K562 (cell line): ENCODE results near the gene ADGRB3. TPM values are rescaled to one million over a fixed set of nuclear protein-coding genes. Genes with fewer than 3 reads are reported as not detected.

ENCODE experiments used
- ATAC-seq: fragments of 200-7000 bp; cut with Tn5 transposase; 3 replicates; pipeline ENCODE4 v1.9.1; 2020; ENCODE audit warnings: moderate library complexity
- BruUV-seq: library from RNA; stranded (reverse); fragments of 400-500 nt; replicated peaks from 2 replicates; lab custom pipeline; 2021; lab: Mats Ljungman, UMichigan
- CTCF ChIA-PET: fragments of 300-600 bp; formaldehyde crosslinking; extraction: SDS; loops from one replicate; lab custom pipeline; 2021; ENCODE audit warnings: low intra/inter-chr PET ratio; lab: Yijun Ruan, JAX
- POLR2A ChIA-PET: fragments of 300-600, 350-650 bp; sonication (Branson Sonifier 250); formaldehyde crosslinking; extraction: SDS; loops from one replicate; lab custom pipeline; 2021; ENCODE audit warnings: antibody characterized with exemption, inconsistent platforms; lab: Yijun Ruan, JAX
- DNase-seq, 4 experiments: peaks; one replicate each; pipeline versions ENCODE4 v3.0.0 to v3.0.0-alpha.2; 2011 to 2018; ENCODE audit warnings: low spot score in 3 of 4, mixed read lengths in 3 of 4; ENCODE audit errors: extremely low read depth in 1 of 4
- FAIRE-seq: peaks from 2 replicates; lab custom pipeline; 2011; peaks lifted over from hg19 to GRCh38; lab: Jason Lieb, UNC
- H2AFZ ChIP-seq: 2 replicates; pipeline ENCODE4 v1.6.0; 2011; ENCODE audit warnings: low read depth, low read length, control low read depth, inconsistent platforms
- H3K27ac ChIP-seq: fragments of 200-600 bp; 3 replicates; pipeline ENCODE4 v1.8.0; 2011; ENCODE audit warnings: low read depth, mild to moderate bottlenecking, control low read depth, inconsistent platforms, low read length, moderate library complexity, mixed read lengths; ENCODE audit errors: extremely low read depth
- H3K27me3 ChIP-seq, 2 experiments: fragments of 300-600 bp in 1 of 2; 2 replicates in 1 of 2; 3 replicates in 1 of 2; pipeline versions ENCODE4 v1.6.0 to v1.8.0; 2011; ENCODE audit warnings: inconsistent platforms in 2 of 2, low read length in 2 of 2, mild to moderate bottlenecking in 1 of 2, mixed read lengths in 1 of 2, moderate library complexity in 1 of 2; ENCODE audit not compliant: control insufficient read depth in 2 of 2, insufficient read depth in 2 of 2
- H3K36me3 ChIP-seq: fragments of 300-600 bp; 3 replicates; pipeline ENCODE4 v1.8.0; 2011; ENCODE audit warnings: mild to moderate bottlenecking, low read length, inconsistent platforms; ENCODE audit not compliant: control insufficient read depth, insufficient read depth
- H3K4me1 ChIP-seq, 2 experiments: fragments of 200-600 bp in 1 of 2; replicated peaks in 1 of 2; 2 replicates in 1 of 2; 3 replicates in 1 of 2; pipeline versions ENCODE4 v1.5.1 to v1.8.0; 2011; ENCODE audit warnings: inconsistent platforms in 2 of 2, low read length in 2 of 2, mild to moderate bottlenecking in 1 of 2, mixed read lengths in 1 of 2, moderate library complexity in 1 of 2; ENCODE audit not compliant: control insufficient read depth in 2 of 2, insufficient read depth in 2 of 2
- H3K4me2 ChIP-seq: 2 replicates; pipeline ENCODE4 v1.6.1; 2011; ENCODE audit warnings: low read length, control low read depth, inconsistent platforms, mixed read lengths; ENCODE audit not compliant: insufficient read depth
- H3K4me3 ChIP-seq: fragments of 200-600 bp; sonication (generic), shearing (Covaris generic); 2 replicates; pipeline ENCODE4 v1.5.1; 2016; ENCODE audit warnings: control low read depth, inconsistent platforms
- H3K79me2 ChIP-seq: fragments of 200-600 bp; 3 replicates; pipeline ENCODE4 v1.8.0; 2011; ENCODE audit warnings: low read length, inconsistent platforms; ENCODE audit not compliant: control insufficient read depth, insufficient read depth
- H3K9ac ChIP-seq, 2 experiments: 2 replicates each; pipeline versions ENCODE4 v1.6.0 to v1.6.1; 2011; ENCODE audit warnings: low read depth in 2 of 2, low read length in 2 of 2, control low read depth in 1 of 2, inconsistent platforms in 1 of 2, mild to moderate bottlenecking in 1 of 2, mixed read lengths in 1 of 2; ENCODE audit not compliant: insufficient read depth in 1 of 2
- H3K9me1 ChIP-seq: one replicate; pipeline ENCODE4 v1.6.0; 2011; ENCODE audit warnings: inconsistent platforms, mild to moderate bottlenecking, low read length, moderate library complexity; ENCODE audit not compliant: control insufficient read depth, insufficient read depth
- H3K9me3 ChIP-seq: replicated peaks from 2 replicates; pipeline ENCODE4 v1.5.1; 2011; ENCODE audit warnings: low read depth, low read length, inconsistent platforms; ENCODE audit not compliant: control insufficient read depth, insufficient read depth
- H4K20me1 ChIP-seq: replicated peaks from 2 replicates; pipeline ENCODE4 v1.6.1; 2011; ENCODE audit warnings: low read length, inconsistent platforms, mixed read lengths; ENCODE audit not compliant: control insufficient read depth, insufficient read depth
- BACH1 ChIP-seq: fragments of 200-800 bp; sonication (Bioruptor generic); IDR thresholded peaks from 2 replicates; pipeline ENCODE4 v1.6.1; 2016; ENCODE audit warnings: missing genetic modification characterization, missing compliant biosample characterization
- EHMT2 ChIP-seq: fragments of 450-650 bp; IDR thresholded peaks from 2 replicates; pipeline ENCODE4 v1.6.1; 2018; ENCODE audit warnings: antibody characterized with exemption
- FOSL1 ChIP-seq: fragments of 200-800 bp; sonication (Bioruptor generic); conservative IDR thresholded peaks from 2 replicates; pipeline ENCODE4 v1.6.1; 2016; ENCODE audit warnings: missing genetic modification characterization, missing compliant biosample characterization
- GTF2E2 ChIP-seq: fragments of 200-800 bp; sonication (Bioruptor generic); IDR thresholded peaks from 2 replicates; pipeline ENCODE4 v1.6.1; 2016; ENCODE audit warnings: missing genetic modification characterization, missing compliant biosample characterization
- KAT2B ChIP-seq: IDR thresholded peaks from one replicate; pipeline ENCODE4 v1.6.1; 2012; ENCODE audit warnings: low read depth, mild to moderate bottlenecking, control low read depth, inconsistent platforms, low read length, moderate library complexity
- NFRKB ChIP-seq: fragments of 450-650 bp; IDR thresholded peaks from 2 replicates; pipeline ENCODE4 v1.6.1; 2016; ENCODE audit warnings: low read depth
- NFXL1 ChIP-seq: fragments of 450-650 bp; formaldehyde crosslinking; IDR thresholded peaks from 2 replicates; pipeline ENCODE4 v1.4.0; 2021; ENCODE audit warnings: mild to moderate bottlenecking
- NR2C2 ChIP-seq, 2 experiments: fragments of 200-800 bp in 1 of 2; sonication (Bioruptor generic) in 1 of 2; sonication (generic) in 1 of 2; formaldehyde crosslinking in 1 of 2; IDR thresholded peaks; 2 replicates each; pipeline versions ENCODE4 v1.6.1 to v1.8.0; 2016 to 2022; ENCODE audit warnings: mild to moderate bottlenecking in 1 of 2, missing compliant biosample characterization in 1 of 2, missing genetic modification characterization in 1 of 2, missing genetic modification reagents in 1 of 2
- TOE1 ChIP-seq, 2 experiments: fragments of 450-650 bp in 1 of 2; sonication (generic) in 1 of 2; formaldehyde crosslinking in 1 of 2; IDR thresholded peaks; 2 replicates each; pipeline versions ENCODE4 v1.7.1 to v1.8.0; 2016 to 2022; ENCODE audit warnings: borderline replicate concordance in 2 of 2, mild to moderate bottlenecking in 2 of 2, antibody characterized with exemption in 1 of 2, inconsistent platforms in 1 of 2, low read depth in 1 of 2, missing genetic modification reagents in 1 of 2, moderate library complexity in 1 of 2
- YY1 ChIP-seq, 3 experiments: IDR thresholded peaks; 2 replicates each; pipeline ENCODE4 v1.6.1; 2011; ENCODE audit warnings: low read length in 2 of 3, mild to moderate bottlenecking in 2 of 3, moderate library complexity in 2 of 3, borderline replicate concordance in 1 of 3, control low read depth in 1 of 3, low read depth in 1 of 3; ENCODE audit not compliant: insufficient read depth in 3 of 3, insufficient replicate concordance in 2 of 3, control insufficient read depth in 1 of 3, insufficient read length in 1 of 3; ENCODE audit errors: extremely low read depth in 1 of 3
- ZNF507 ChIP-seq: conservative IDR thresholded peaks from 2 replicates; pipeline ENCODE4 v1.6.1; 2017; ENCODE audit warnings: missing genetic modification characterization, missing compliant biosample characterization
- WGBS: fragments of 100-300 bp; shearing (Covaris generic); methylation state at CpG from one replicate; pipeline ENCODE4 v1.1.6; 2016; ENCODE audit warnings: low coverage, mixed read lengths; ENCODE audit not compliant: insufficient coverage; ENCODE audit errors: missing lambda C conversion rate; 5-methylcytosine and 5-hydroxymethylcytosine counted together
- in situ Hi-C: fragments of 300-500 bp; cut with MboI; formaldehyde crosslinking; loops from 4 replicates; pipeline ENCODE4 v1.15.0; 2018; ENCODE audit warnings: inconsistent platforms, mixed read lengths
- intact Hi-C: fragments of 100-400 bp; cut with micrococcal nuclease; formaldehyde crosslinking; loops from 2 replicates; pipeline ENCODE4 v1.14.2; 2022
- polyA plus RNA-seq, 8 experiments: library from polyadenylated mRNA; depleted of rRNA in 4 of 8; stranded (reverse) in 5 of 8; unstranded in 3 of 8; fragments of >200 nt; fragmentation: Nextera tagmentation in 2 of 8; fragmentation: Illumina TruSeq in 1 of 8; extraction: Ambion mirVana in 2 of 8; extraction: Trizol in 1 of 8; gene quantifications; 2 replicates each; pipeline versions ENCODE4 v1.2.1 to v1.2.3, GENCODE V29; 2011 to 2014; ENCODE audit warnings: inconsistent platforms in 1 of 8, missing spikeins in 1 of 8
- total RNA-seq, 7 experiments: library from RNA; depleted of rRNA in 6 of 7; stranded (reverse); fragments of >200 nt in 6 of 7; fragmentation: Illumina TruSeq in 2 of 7; extraction: Trizol in 2 of 7; gene quantifications; 2 replicates each; pipeline versions ENCODE4 v1.2.1 to v1.2.3, GENCODE V29; 2011 to 2021; ENCODE audit warnings: low replicate concordance in 1 of 7
- TF ChIP-seq, protein P1 (sequence below): fragments of 450-650 bp; IDR thresholded peaks from 2 replicates; pipeline ENCODE4 v1.6.1; 2017; ENCODE audit warnings: antibody characterized with exemption, mild to moderate bottlenecking
- TF ChIP-seq, protein P2 (sequence below): fragments of 450-650 bp; IDR thresholded peaks from 2 replicates; pipeline ENCODE4 v1.6.1; 2016
- TF ChIP-seq, protein P3 (sequence below): fragments of 450-650 bp; conservative IDR thresholded peaks from 2 replicates; pipeline ENCODE4 v1.6.1; 2016; ENCODE audit warnings: missing genetic modification characterization, low read depth, mild to moderate bottlenecking, missing compliant biosample characterization, moderate library complexity

The ADGRB3 gene
- total and polyA plus RNA-seq, 9 of the 15 experiments (the other 6 are each of a cell fraction or from before 2014, with no cell fraction given): 0.90 to 7.8 (median 2.4) TPM

DNA sequence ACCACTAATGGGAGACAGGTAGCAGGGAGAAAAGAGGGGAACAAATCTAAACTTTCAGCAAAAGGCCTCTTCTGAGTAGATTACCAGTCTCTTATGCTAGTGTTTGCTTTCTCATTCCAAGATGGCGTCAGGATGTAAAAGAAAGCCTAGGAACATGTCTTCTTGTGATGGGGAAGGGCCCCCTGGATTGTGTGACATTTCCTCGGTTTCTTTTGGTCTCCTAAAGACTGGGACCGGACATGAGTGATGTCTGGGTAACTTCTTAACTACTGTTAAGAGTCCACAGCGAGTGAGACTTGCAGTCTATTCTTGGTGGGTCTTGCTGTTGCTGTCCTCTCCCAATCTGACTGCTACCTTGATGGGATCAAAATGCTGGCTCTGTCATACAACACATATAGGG is 60.3 kb downstream of the ADGRB3 start:
- intact Hi-C loops (loop anchor here (5.0 kb wide), 1 partner anchor 67 kb away; no protein-coding TSS in a partner anchor), in situ Hi-C loops (no loop called here)
- Histone ChIP-seq H2AFZ (peak overlapping the region; percentile 93), H3K79me2 (peaks cover 16% of the 10 kb centered on the region), H3K9me3 (no peaks in the 10 kb centered on the region), H3K27ac (peak overlapping the region; percentile 81), H3K4me2 (peak overlapping the region; percentile 71), H3K27me3 (no peaks in the 10 kb centered on the region), H3K36me3 (no peaks in the 10 kb centered on the region), H3K4me1 (peaks cover 0 to 26% of the 10 kb centered on the region in 2 experiments; a peak in 3 of 5 replicates), H3K4me3 (peak overlapping the region; percentile 4; the same call in 1 of the 2 replicates), H3K9me1 (no peaks in the 10 kb centered on the region), H4K20me1 (no peaks in the 10 kb centered on the region), H3K9ac (peak overlapping the region in 1 of 2 experiments; percentile 40; a peak in 2 of 4 replicates)
- BruUV-seq: no TSS peak
- POLR2A ChIA-PET: interaction anchor here (1.2 kb wide), 1 partner anchor 11 kb away, joined by 4 read pairs; no protein-coding TSS in a partner anchor
- 23% methylated on average over 4 of the region's 4 CpGs for WGBS
- CTCF ChIA-PET: no interaction called here
- ATAC-seq (peak; percentile 74), FAIRE-seq (no peak), DNase-seq (no peak)
- TF ChIP-seq NFRKB: peak; percentile 68
- no peak for TF ChIP-seq NFXL1 (CRISPR knock-in tag)
- TF ChIP-seq FOSL1 (tag): no peak
- no peak for TF ChIP-seq TOE1 (IDR thresholded peaks at IDR 0.05; ENCODE audit: borderline replicate concordance)
- TF ChIP-seq TOE1 (CRISPR knock-in tag; IDR thresholded peaks at IDR 0.05; ENCODE audit: borderline replicate concordance, low read depth): no peak
- TF ChIP-seq BACH1: peak; percentile 66; the same call in 1 of the 2 replicates
- no peak for TF ChIP-seq KAT2B
- TF ChIP-seq, protein P1, sequence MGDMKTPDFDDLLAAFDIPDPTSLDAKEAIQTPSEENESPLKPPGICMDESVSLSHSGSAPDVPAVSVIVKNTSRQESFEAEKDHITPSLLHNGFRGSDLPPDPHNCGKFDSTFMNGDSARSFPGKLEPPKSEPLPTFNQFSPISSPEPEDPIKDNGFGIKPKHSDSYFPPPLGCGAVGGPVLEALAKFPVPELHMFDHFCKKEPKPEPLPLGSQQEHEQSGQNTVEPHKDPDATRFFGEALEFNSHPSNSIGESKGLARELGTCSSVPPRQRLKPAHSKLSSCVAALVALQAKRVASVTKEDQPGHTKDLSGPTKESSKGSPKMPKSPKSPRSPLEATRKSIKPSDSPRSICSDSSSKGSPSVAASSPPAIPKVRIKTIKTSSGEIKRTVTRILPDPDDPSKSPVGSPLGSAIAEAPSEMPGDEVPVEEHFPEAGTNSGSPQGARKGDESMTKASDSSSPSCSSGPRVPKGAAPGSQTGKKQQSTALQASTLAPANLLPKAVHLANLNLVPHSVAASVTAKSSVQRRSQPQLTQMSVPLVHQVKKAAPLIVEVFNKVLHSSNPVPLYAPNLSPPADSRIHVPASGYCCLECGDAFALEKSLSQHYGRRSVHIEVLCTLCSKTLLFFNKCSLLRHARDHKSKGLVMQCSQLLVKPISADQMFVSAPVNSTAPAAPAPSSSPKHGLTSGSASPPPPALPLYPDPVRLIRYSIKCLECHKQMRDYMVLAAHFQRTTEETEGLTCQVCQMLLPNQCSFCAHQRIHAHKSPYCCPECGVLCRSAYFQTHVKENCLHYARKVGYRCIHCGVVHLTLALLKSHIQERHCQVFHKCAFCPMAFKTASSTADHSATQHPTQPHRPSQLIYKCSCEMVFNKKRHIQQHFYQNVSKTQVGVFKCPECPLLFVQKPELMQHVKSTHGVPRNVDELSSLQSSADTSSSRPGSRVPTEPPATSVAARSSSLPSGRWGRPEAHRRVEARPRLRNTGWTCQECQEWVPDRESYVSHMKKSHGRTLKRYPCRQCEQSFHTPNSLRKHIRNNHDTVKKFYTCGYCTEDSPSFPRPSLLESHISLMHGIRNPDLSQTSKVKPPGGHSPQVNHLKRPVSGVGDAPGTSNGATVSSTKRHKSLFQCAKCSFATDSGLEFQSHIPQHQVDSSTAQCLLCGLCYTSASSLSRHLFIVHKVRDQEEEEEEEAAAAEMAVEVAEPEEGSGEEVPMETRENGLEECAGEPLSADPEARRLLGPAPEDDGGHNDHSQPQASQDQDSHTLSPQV: peak; percentile 84
- TF ChIP-seq YY1 (IDR thresholded peaks at IDR 0.05; ENCODE audit: borderline replicate concordance in 1 of 3, control insufficient read depth in 1 of 3, extremely low read depth in 1 of 3, insufficient read depth in 3 of 3, insufficient read length in 1 of 3, insufficient replicate concordance in 2 of 3, low read depth in 1 of 3, low read length in 2 of 3): peak in 1 of 3 experiments; percentile 81
- TF ChIP-seq, protein P2, sequence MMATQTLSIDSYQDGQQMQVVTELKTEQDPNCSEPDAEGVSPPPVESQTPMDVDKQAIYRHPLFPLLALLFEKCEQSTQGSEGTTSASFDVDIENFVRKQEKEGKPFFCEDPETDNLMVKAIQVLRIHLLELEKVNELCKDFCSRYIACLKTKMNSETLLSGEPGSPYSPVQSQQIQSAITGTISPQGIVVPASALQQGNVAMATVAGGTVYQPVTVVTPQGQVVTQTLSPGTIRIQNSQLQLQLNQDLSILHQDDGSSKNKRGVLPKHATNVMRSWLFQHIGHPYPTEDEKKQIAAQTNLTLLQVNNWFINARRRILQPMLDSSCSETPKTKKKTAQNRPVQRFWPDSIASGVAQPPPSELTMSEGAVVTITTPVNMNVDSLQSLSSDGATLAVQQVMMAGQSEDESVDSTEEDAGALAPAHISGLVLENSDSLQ: peak; percentile 27; the same call in 1 of the 2 replicates
- TF ChIP-seq, protein P3, sequence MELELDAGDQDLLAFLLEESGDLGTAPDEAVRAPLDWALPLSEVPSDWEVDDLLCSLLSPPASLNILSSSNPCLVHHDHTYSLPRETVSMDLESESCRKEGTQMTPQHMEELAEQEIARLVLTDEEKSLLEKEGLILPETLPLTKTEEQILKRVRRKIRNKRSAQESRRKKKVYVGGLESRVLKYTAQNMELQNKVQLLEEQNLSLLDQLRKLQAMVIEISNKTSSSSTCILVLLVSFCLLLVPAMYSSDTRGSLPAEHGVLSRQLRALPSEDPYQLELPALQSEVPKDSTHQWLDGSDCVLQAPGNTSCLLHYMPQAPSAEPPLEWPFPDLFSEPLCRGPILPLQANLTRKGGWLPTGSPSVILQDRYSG: no peak
- TF ChIP-seq EHMT2: peak; percentile 75
- TF ChIP-seq ZNF507: no peak
- TF ChIP-seq NR2C2 (CRISPR knock-in tag; IDR thresholded peaks at IDR 0.05): no peak
- TF ChIP-seq NR2C2 (tag; IDR thresholded peaks at IDR 0.05): peak; percentile 44; the same call in 1 of the 2 replicates
- TF ChIP-seq GTF2E2 (tag): no peak
